Body of pancreas (tissue), 4 donors: ENCODE data around the gene GAMT. TPM values are rescaled to one million over a fixed set of nuclear protein-coding genes. Genes with fewer than 3 reads are reported as not detected.

Experiments
- ATAC-seq: fragments of 150-250 bp; one replicate; pipeline ENCODE4 v1.9.1; 2016
- DNase-seq, 4 donors: peaks; one replicate each; pipeline ENCODE4 v3.0.0-alpha.2; 2019
- H3K27ac ChIP-seq, 4 donors: fragments of 200-600 bp; sonication (generic); 1 replicate in 3 of 4; 2 replicates in 1 of 4; pipeline versions ENCODE4 v1.5.1 to v1.6.1; 2016 to 2019; ENCODE audit warnings: mild to moderate bottlenecking in 1 of 4, mixed read lengths in 1 of 4, moderate library complexity in 1 of 4
- H3K27me3 ChIP-seq, 2 donors: fragments of 200-600 bp; sonication (generic); one replicate each; pipeline ENCODE4 v1.6.0; 2016; ENCODE audit warnings: mild to moderate bottlenecking in 1 of 2
- H3K36me3 ChIP-seq, 2 donors: fragments of 200-600 bp; sonication (generic); replicated peaks in 1 of 2; 2 replicates each; pipeline ENCODE4 v1.5.1; 2016; ENCODE audit warnings: low read depth in 2 of 2; ENCODE audit not compliant: insufficient read depth in 1 of 2
- H3K4me1 ChIP-seq: fragments of 200-600 bp; sonication (generic); one replicate; pipeline ENCODE4 v1.6.0; 2016
- H3K4me3 ChIP-seq, 2 donors: fragments of 200-600 bp; sonication (generic); 1 replicate in 1 of 2; 2 replicates in 1 of 2; pipeline ENCODE4 v1.5.1; 2016 to 2019
- H3K9me3 ChIP-seq, 3 donors: fragments of 200-600 bp; sonication (generic); 1 replicate in 2 of 3; 2 replicates in 1 of 3; pipeline ENCODE4 v1.5.1; 2016
- CTCF ChIP-seq, 7 experiments: fragments of 450-650 bp in 4 of 7; fragments of 200-600 bp in 3 of 7; sonication (generic) in 3 of 7; IDR thresholded peaks; one replicate each; pipeline ENCODE4 v1.5.1; 2016 to 2019; ENCODE audit warnings: antibody characterized with exemption in 7 of 7
- POLR2A ChIP-seq, 3 donors: fragments of 450-650 bp; IDR thresholded peaks; one replicate each; pipeline ENCODE4 v1.6.1; 2016; ENCODE audit warnings: antibody characterized with exemption in 3 of 3, mild to moderate bottlenecking in 2 of 3
- whole genome bisulfite sequencing, 2 donors: methylation state at CpG; one replicate each; pipeline ENCODE4 v1.1.5; 2017; 5-methylcytosine and 5-hydroxymethylcytosine counted together
- intact Hi-C: fragments of 100-400 bp; cut with DNase I; formaldehyde crosslinking; loops from one replicate; pipeline ENCODE4 v1.15.1; 2023
- total RNA-seq, 2 donors: library from RNA; depleted of rRNA; stranded (reverse); fragments of >200 nt; gene quantifications; one replicate each; pipeline ENCODE4 v1.1.0, GENCODE V29; 2016

Gene GAMT
- total RNA-seq, 2 donors from 2014 or later: 70.2 to 129 TPM

- H3K36me3 ChIP-seq: no peaks in the 10 kb centered on the region
- peak in 1 of 7 experiments; percentile 5 for TF ChIP-seq CTCF (IDR thresholded peaks at IDR 0.05)
- TF ChIP-seq POLR2A (IDR thresholded peaks at IDR 0.05): peak; percentile 39 to 74 (median 69)
- 4 to 17% methylated on average over 16 to 33 of the region's 36 CpGs for WGBS, 2 donors
- DNase-seq (peak; percentile 83 to 88 (median 86)), ATAC-seq (peak; percentile 66)
- peak overlapping the region; percentile 75 to 76 for H3K4me3 ChIP-seq
- H3K9me3 ChIP-seq: no peaks in the 10 kb centered on the region
- no peaks in the 10 kb centered on the region for H3K27me3 ChIP-seq
- peaks cover 64% of the 10 kb centered on the region for H3K4me1 ChIP-seq
- peak overlapping the region; percentile 75 to 87 (median 84) for H3K27ac ChIP-seq
- intact Hi-C loops: no loop called here
These were observed 833 bp downstream of the GAMT start for GRCh38 chr19:1400281-1401137.

- Histone ChIP-seq H3K4me3 (no peak overlapping the region), H3K27me3 (no peaks in the 10 kb centered on the region), H3K36me3 (no peaks in the 10 kb centered on the region), H3K9me3 (no peaks in the 10 kb centered on the region), H3K4me1 (peaks cover 72% of the 10 kb centered on the region), H3K27ac (peak overlapping the region; percentile 75 to 87 (median 84))
- TF ChIP-seq CTCF (IDR thresholded peaks at IDR 0.05) (no peak), POLR2A (IDR thresholded peaks at IDR 0.05) (no peak)
- 80 to 83% methylated on average over 1 to 15 of the region's 15 CpGs for WGBS, 2 donors
- intact Hi-C loops: no loop called here
- DNase-seq (no peak), ATAC-seq (no peak)
These were observed 1.6 kb downstream of the GAMT start for GRCh38 chr19:1399745-1400144.

- Histone ChIP-seq H3K4me3 (no peak overlapping the region), H3K9me3 (no peaks in the 10 kb centered on the region), H3K27me3 (no peaks in the 10 kb centered on the region), H3K4me1 (peaks cover 78% of the 10 kb centered on the region), H3K27ac (peak overlapping the region in 1 of 4 donors; percentile 86), H3K36me3 (no peaks in the 10 kb centered on the region)
- 87 to 92% methylated on average over 9 to 19 of the region's 19 CpGs for whole genome bisulfite sequencing, 2 donors
- no peak for DNase-seq
- TF ChIP-seq CTCF (IDR thresholded peaks at IDR 0.05) (no peak), POLR2A (IDR thresholded peaks at IDR 0.05) (no peak)
- intact Hi-C loops: no loop called here
- ATAC-seq: no peak
These were observed 2.3 kb downstream of the GAMT start for GRCh38 chr19:1399079-1399478.

- Histone ChIP-seq H3K4me3 (no peak overlapping the region), H3K9me3 (no peaks in the 10 kb centered on the region), H3K27ac (no peak overlapping the region), H3K27me3 (no peaks in the 10 kb centered on the region), H3K4me1 (peaks cover 78% of the 10 kb centered on the region), H3K36me3 (peaks cover 0 to 5% of the 10 kb centered on the region in 2 donors)
- 91 to 92% methylated on average over 8 to 9 of the region's 9 CpGs for WGBS, 2 donors
- ATAC-seq (no peak), DNase-seq (no peak)
- TF ChIP-seq CTCF (IDR thresholded peaks at IDR 0.05): no peak
- TF ChIP-seq POLR2A (IDR thresholded peaks at IDR 0.05): no peak
- intact Hi-C loops: no loop called here
These were observed 3.5 kb downstream of the GAMT start for GRCh38 chr19:1397838-1398237.
